Panc1 (cell line): ENCODE measurements around the gene ZMYND10. TPM values are rescaled to one million over a fixed set of nuclear protein-coding genes. Genes with fewer than 3 reads are reported as not detected.

Experiments used
- ATAC-seq: fragments of 200-7000 bp; cut with Tn5 transposase; 2 replicates; pipeline ENCODE4 v1.9.1; 2020; ENCODE audit warnings: mild to moderate bottlenecking, moderate library complexity
- BruUV-seq: library from RNA; stranded (reverse); fragments of 400-500 nt; replicated peaks from 2 replicates; lab custom pipeline; 2021; lab: Mats Ljungman, UMichigan
- CTCF ChIA-PET: fragments of 300-600 bp; sonication (Branson Sonifier 250); formaldehyde crosslinking; loops from one replicate; lab custom pipeline; 2022; ENCODE audit warnings: antibody characterized with exemption; lab: Charles Lee
- POLR2A ChIA-PET: fragments of 300-600 bp; sonication (Branson Sonifier 250); formaldehyde crosslinking; loops from one replicate; lab custom pipeline; 2022; ENCODE audit warnings: antibody characterized with exemption; lab: Charles Lee
- DNase-seq: peaks from one replicate; pipeline ENCODE4 v3.0.0-alpha.2; 2010; ENCODE audit warnings: low read depth, low spot score
- H3K27ac ChIP-seq: 2 replicates; pipeline ENCODE4 v1.5.1; 2011; ENCODE audit warnings: mild to moderate bottlenecking, low read length, inconsistent platforms
- H3K27me3 ChIP-seq: fragments of 200-500 bp; sonication (Bioruptor generic); 2 replicates; pipeline ENCODE4 v1.6.0; 2014; ENCODE audit warnings: low read length, inconsistent platforms; ENCODE audit not compliant: control insufficient read depth, insufficient read depth
- H3K36me3 ChIP-seq: fragments of 200-500 bp; sonication (Bioruptor generic); 2 replicates; pipeline ENCODE4 v1.5.1; 2014; ENCODE audit warnings: inconsistent platforms, mild to moderate bottlenecking, low read length, moderate library complexity; ENCODE audit not compliant: control insufficient read depth, insufficient read depth
- H3K4me1 ChIP-seq: 2 replicates; pipeline ENCODE4 v1.5.1; 2011; ENCODE audit warnings: inconsistent platforms, mild to moderate bottlenecking, low read length, moderate library complexity; ENCODE audit not compliant: control insufficient read depth, insufficient read depth
- H3K4me3 ChIP-seq, 2 experiments: 2 replicates each; pipeline ENCODE4 v1.5.1; 2011 to 2012; ENCODE audit warnings: low read depth in 2 of 2, low read length in 2 of 2, mild to moderate bottlenecking in 2 of 2, inconsistent platforms in 1 of 2, moderate library complexity in 1 of 2
- H3K9me3 ChIP-seq: fragments of 200-500 bp; sonication (Bioruptor generic); 2 replicates; pipeline ENCODE4 v1.5.1; 2014; ENCODE audit warnings: low read depth, mild to moderate bottlenecking, inconsistent platforms, low read length, moderate library complexity; ENCODE audit not compliant: control insufficient read depth, insufficient read depth
- CTCF ChIP-seq: fragments of 450-650 bp; IDR thresholded peaks from 2 replicates; pipeline ENCODE4 v1.5.1; 2017; ENCODE audit warnings: mild to moderate bottlenecking
- POLR2AphosphoS5 ChIP-seq: IDR thresholded peaks from 2 replicates; pipeline ENCODE4 v1.6.1; 2012; ENCODE audit warnings: mild to moderate bottlenecking, low read depth, low read length, moderate library complexity
- SIN3A ChIP-seq: IDR thresholded peaks from 2 replicates; pipeline ENCODE4 v1.6.1; 2012; ENCODE audit warnings: low read depth, mild to moderate bottlenecking, low read length, moderate library complexity, borderline replicate concordance; ENCODE audit not compliant: insufficient read depth
- TCF7L2 ChIP-seq: IDR thresholded peaks from 2 replicates; pipeline ENCODE4 v1.6.1; 2011; ENCODE audit warnings: mild to moderate bottlenecking, low read depth, low read length, inconsistent platforms
- in situ Hi-C: cut with HindIII; loops from 2 replicates; pipeline ENCODE4 v1.10.0; 2016; ENCODE audit warnings: low sequenced_read_pairs, low pct_unique_long_range_greater_than_20kb
- intact Hi-C: fragments of 100-400 bp; cut with micrococcal nuclease; formaldehyde crosslinking; loops from one replicate; pipeline ENCODE4 v1.10.0; 2022; ENCODE audit not compliant: unreplicated experiment
- total RNA-seq: library from RNA; stranded (reverse); gene quantifications from one replicate; pipeline ENCODE4 v1.2.1, GENCODE V29; 2021; ENCODE audit not compliant: unreplicated experiment
- TF ChIP-seq, protein P1 (sequence below), 2 experiments: IDR thresholded peaks; 2 replicates each; pipeline ENCODE4 v1.6.1; 2011 to 2012; ENCODE audit warnings: low read depth in 2 of 2, control low read depth in 1 of 2, low read length in 1 of 2, mild to moderate bottlenecking in 1 of 2, moderate library complexity in 1 of 2; ENCODE audit not compliant: insufficient read depth in 1 of 2

Gene ZMYND10
- total RNA-seq, 1 experiment from 2014 or later, result 3.6 TPM

DNA sequence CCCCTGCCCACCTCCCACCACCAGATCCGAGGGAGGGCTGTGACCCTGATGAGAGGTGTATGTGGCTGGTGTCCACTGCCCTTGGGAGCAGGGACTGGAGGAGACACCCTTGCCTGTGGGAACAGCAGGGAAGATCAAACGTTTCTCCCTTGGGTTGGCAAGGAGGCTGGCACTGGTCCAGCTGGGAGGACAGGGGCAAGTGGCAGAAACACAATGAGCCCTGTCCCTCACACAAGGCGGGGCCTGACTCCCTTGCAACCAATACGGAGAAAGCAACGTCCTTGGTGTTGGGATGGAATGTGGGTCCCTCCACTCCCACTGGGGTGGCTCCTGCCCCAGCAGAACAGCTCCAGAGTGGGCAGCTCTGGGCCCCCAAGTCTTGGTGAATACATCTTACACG lies 28.2 kb downstream of the ZMYND10 start:
- no peak overlapping the region for H3K27ac ChIP-seq
- no peaks in the 10 kb centered on the region for H3K9me3 ChIP-seq
- intact Hi-C loops, result no loop called here
- H3K36me3 ChIP-seq, result no peaks in the 10 kb centered on the region; the same call in 1 of the 2 replicates
- no TSS peak for BruUV-seq
- in situ Hi-C loops, result no loop called here
- TF ChIP-seq, protein P1, sequence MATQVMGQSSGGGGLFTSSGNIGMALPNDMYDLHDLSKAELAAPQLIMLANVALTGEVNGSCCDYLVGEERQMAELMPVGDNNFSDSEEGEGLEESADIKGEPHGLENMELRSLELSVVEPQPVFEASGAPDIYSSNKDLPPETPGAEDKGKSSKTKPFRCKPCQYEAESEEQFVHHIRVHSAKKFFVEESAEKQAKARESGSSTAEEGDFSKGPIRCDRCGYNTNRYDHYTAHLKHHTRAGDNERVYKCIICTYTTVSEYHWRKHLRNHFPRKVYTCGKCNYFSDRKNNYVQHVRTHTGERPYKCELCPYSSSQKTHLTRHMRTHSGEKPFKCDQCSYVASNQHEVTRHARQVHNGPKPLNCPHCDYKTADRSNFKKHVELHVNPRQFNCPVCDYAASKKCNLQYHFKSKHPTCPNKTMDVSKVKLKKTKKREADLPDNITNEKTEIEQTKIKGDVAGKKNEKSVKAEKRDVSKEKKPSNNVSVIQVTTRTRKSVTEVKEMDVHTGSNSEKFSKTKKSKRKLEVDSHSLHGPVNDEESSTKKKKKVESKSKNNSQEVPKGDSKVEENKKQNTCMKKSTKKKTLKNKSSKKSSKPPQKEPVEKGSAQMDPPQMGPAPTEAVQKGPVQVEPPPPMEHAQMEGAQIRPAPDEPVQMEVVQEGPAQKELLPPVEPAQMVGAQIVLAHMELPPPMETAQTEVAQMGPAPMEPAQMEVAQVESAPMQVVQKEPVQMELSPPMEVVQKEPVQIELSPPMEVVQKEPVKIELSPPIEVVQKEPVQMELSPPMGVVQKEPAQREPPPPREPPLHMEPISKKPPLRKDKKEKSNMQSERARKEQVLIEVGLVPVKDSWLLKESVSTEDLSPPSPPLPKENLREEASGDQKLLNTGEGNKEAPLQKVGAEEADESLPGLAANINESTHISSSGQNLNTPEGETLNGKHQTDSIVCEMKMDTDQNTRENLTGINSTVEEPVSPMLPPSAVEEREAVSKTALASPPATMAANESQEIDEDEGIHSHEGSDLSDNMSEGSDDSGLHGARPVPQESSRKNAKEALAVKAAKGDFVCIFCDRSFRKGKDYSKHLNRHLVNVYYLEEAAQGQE (IDR thresholded peaks at IDR 0.05; ENCODE audit: insufficient read depth in 1 of 2, low read depth in 2 of 2, low read length in 1 of 2), result no peak
- no peak for TF ChIP-seq CTCF
- TF ChIP-seq TCF7L2, result no peak
- no peak for TF ChIP-seq SIN3A
- no peak for TF ChIP-seq POLR2AphosphoS5
- no peak for ATAC-seq
- peaks cover 9% of the 10 kb centered on the region for H3K4me1 ChIP-seq
- H3K4me3 ChIP-seq, result no peak overlapping the region
- DNase-seq, result no peak
- CTCF ChIA-PET, result no interaction called here
- POLR2A ChIA-PET, result no interaction called here
- H3K27me3 ChIP-seq, result no peaks in the 10 kb centered on the region

DNA sequence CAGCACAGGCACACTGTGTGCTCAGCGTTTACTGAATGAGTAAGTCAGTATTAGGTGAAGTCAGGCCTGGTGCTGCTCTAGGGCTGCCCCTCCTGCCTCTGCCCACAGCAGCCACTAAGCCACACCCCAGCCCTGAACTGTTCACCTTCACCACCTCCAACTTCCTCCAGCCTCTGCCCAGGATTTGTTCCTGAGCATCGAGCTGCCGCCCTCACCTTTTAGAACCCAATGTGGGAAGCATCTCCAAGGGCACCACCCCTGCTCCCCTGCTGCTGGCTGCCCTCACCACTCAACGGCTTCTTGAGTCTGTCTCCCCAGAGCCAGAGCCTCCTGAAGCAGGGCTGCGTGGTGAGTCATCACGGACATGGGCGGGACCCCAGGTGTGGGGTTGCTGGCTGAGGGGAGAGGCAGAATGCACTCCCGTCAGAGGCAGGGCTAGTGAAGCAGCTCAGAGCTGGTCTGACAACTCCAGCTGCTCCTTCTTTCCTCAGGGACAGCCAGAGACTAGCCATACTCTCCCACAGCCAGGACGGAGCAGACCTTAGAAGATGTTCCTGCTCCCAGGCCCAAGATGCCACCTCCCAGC lies 28.8 kb downstream of the ZMYND10 start:
- CTCF ChIA-PET, result no interaction called here
- no peaks in the 10 kb centered on the region for H3K27me3 ChIP-seq
- H3K4me3 ChIP-seq, result no peak overlapping the region
- peaks cover 6% of the 10 kb centered on the region; the same call in 1 of the 2 replicates for H3K4me1 ChIP-seq
- BruUV-seq, result no TSS peak
- in situ Hi-C loops (no loop called here), intact Hi-C loops (no loop called here)
- POLR2A ChIA-PET, result no interaction called here
- TF ChIP-seq POLR2AphosphoS5, result no peak
- TF ChIP-seq TCF7L2, result no peak
- no peak for TF ChIP-seq CTCF
- TF ChIP-seq, protein P1 (IDR thresholded peaks at IDR 0.05; ENCODE audit: insufficient read depth in 1 of 2, low read depth in 2 of 2, low read length in 1 of 2), result no peak
- ATAC-seq (no peak), DNase-seq (no peak)
- H3K36me3 ChIP-seq, result no peaks in the 10 kb centered on the region; the same call in 1 of the 2 replicates
- no peak overlapping the region for H3K27ac ChIP-seq
- no peaks in the 10 kb centered on the region for H3K9me3 ChIP-seq
